WERI-Rb-1 (cell line): ENCODE measurements around the gene PIK3R1.

ENCODE experiments used
- DNase-seq: peaks from one replicate; pipeline ENCODE4 v3.0.0-alpha.2; 2020
- H3K27ac ChIP-seq: fragments of 250-450 bp; sonication (Bioruptor Pico); 2 replicates; pipeline ENCODE4 v1.5.1; 2020; ENCODE audit warnings: mild to moderate bottlenecking, moderate library complexity
- H3K27me3 ChIP-seq: fragments of 250-450 bp; sonication (Bioruptor Pico); 2 replicates; pipeline ENCODE4 v1.5.1; 2021; ENCODE audit warnings: mild to moderate bottlenecking, low read depth, moderate library complexity; ENCODE audit not compliant: insufficient read depth, severe bottlenecking
- H3K36me3 ChIP-seq: fragments of 250-450 bp; sonication (Bioruptor Pico); 2 replicates; pipeline ENCODE4 v1.5.1; 2020; ENCODE audit warnings: mild to moderate bottlenecking, moderate library complexity
- H3K4me3 ChIP-seq: 2 replicates; pipeline ENCODE4 v1.5.1; 2011; ENCODE audit warnings: low read depth, mild to moderate bottlenecking, control low read depth, low read length
- H3K9me3 ChIP-seq: fragments of 250-450 bp; sonication (Bioruptor Pico); 2 replicates; pipeline ENCODE4 v1.5.1; 2021; ENCODE audit warnings: mild to moderate bottlenecking, moderate library complexity; ENCODE audit not compliant: severe bottlenecking
- TF ChIP-seq, protein P1 (sequence below): IDR thresholded peaks from 2 replicates; pipeline ENCODE4 v1.5.1; 2011; ENCODE audit warnings: low read depth, mild to moderate bottlenecking, control low read depth, inconsistent platforms, low read length

The PIK3R1 gene

DNA sequence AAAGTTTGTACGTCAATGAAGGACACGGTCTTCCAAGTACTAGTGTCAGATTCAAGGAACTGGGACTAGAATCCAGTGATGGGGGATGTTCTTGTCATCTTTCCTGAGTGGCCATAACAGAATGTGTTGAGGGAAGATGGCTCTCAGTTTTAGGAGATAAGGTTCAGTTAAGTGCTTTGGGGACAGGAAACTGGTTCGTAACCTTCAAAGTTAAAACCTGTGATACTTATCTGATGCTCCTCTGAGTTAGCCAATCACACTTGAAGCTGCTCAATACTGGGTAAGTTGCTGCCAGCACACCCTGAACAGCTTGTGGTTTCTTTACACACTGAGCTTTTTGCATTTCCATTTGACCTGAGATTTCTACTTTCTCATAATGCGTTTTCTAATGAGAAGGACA is 64.4 kb downstream of the PIK3R1 start:
- Histone ChIP-seq H3K36me3 (peaks cover 39% of the 10 kb centered on the region), H3K27me3 (no peaks in the 10 kb centered on the region), H3K4me3 (no peak overlapping the region), H3K27ac (no peak overlapping the region), H3K9me3 (no peaks in the 10 kb centered on the region)
- TF ChIP-seq, protein P1, sequence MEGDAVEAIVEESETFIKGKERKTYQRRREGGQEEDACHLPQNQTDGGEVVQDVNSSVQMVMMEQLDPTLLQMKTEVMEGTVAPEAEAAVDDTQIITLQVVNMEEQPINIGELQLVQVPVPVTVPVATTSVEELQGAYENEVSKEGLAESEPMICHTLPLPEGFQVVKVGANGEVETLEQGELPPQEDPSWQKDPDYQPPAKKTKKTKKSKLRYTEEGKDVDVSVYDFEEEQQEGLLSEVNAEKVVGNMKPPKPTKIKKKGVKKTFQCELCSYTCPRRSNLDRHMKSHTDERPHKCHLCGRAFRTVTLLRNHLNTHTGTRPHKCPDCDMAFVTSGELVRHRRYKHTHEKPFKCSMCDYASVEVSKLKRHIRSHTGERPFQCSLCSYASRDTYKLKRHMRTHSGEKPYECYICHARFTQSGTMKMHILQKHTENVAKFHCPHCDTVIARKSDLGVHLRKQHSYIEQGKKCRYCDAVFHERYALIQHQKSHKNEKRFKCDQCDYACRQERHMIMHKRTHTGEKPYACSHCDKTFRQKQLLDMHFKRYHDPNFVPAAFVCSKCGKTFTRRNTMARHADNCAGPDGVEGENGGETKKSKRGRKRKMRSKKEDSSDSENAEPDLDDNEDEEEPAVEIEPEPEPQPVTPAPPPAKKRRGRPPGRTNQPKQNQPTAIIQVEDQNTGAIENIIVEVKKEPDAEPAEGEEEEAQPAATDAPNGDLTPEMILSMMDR = no peak
- DNase-seq = no peak

DNA sequence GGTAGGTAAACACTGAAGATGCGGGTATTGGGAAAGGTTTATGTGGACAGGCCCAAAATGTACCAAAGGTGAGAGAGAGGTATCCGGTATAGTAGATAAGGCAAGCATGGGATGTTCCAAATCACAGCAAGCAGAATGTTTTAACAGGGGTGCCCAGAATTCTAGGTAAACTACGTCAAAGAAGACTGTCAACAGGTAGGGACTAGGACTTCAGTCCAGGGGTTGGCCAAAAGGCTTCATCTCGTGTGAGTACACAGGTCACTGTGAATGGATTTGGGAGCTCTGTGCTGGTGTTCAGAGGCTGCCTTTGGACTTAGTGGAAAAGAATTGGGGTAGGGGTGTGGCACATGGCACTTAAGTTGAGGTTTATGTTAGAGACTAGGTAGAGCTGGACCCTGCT is 66.4 kb downstream of the PIK3R1 start:
- no peak for DNase-seq
- Histone ChIP-seq H3K27ac (no peak overlapping the region), H3K27me3 (no peaks in the 10 kb centered on the region), H3K9me3 (no peaks in the 10 kb centered on the region), H3K36me3 (peaks cover 33% of the 10 kb centered on the region), H3K4me3 (no peak overlapping the region)
- TF ChIP-seq, protein P1 = no peak

- peaks cover 25% of the 10 kb centered on the region for H3K36me3 ChIP-seq
- TF ChIP-seq, protein P1 = no peak
- H3K9me3 ChIP-seq = no peaks in the 10 kb centered on the region
- no peak overlapping the region for H3K27ac ChIP-seq
- DNase-seq = no peak
- no peak overlapping the region for H3K4me3 ChIP-seq
- H3K27me3 ChIP-seq = no peaks in the 10 kb centered on the region
These were observed 68.2 kb downstream of the PIK3R1 start for GRCh38 chr5:68283766-68284165.

GRCh38 chr5:68285075-68285840 is 69.7 kb downstream of the PIK3R1 start:
- H3K27me3 ChIP-seq = no peaks in the 10 kb centered on the region
- TF ChIP-seq, protein P1 = no peak
- no peaks in the 10 kb centered on the region for H3K9me3 ChIP-seq
- no peak for DNase-seq
- H3K27ac ChIP-seq = no peak overlapping the region
- peaks cover 17% of the 10 kb centered on the region for H3K36me3 ChIP-seq
- no peak overlapping the region for H3K4me3 ChIP-seq

- TF ChIP-seq, protein P1 = peak; percentile 39; the same call in 1 of the 2 replicates
- no peak overlapping the region for H3K27ac ChIP-seq
- DNase-seq = no peak
- H3K4me3 ChIP-seq = no peak overlapping the region
- H3K36me3 ChIP-seq = peaks cover 13% of the 10 kb centered on the region
- no peaks in the 10 kb centered on the region for H3K27me3 ChIP-seq
- H3K9me3 ChIP-seq = no peaks in the 10 kb centered on the region
These were observed 70.5 kb downstream of the PIK3R1 start for GRCh38 chr5:68285851-68286611.
